Natural killer cell (primary cell): Measurements from ENCODE around the gene ZNF385D. TPM values are rescaled to one million over a fixed set of nuclear protein-coding genes. Genes with fewer than 3 reads are reported as not detected.

ENCODE experiments used
- ATAC-seq, 3 donors: fragments of 150-1000 bp in 2 of 3; fragments of 200-7000 bp in 1 of 3; cut with Tn5 transposase; 1 replicate in 1 of 3; 2 replicates in 2 of 3; pipeline ENCODE4 v1.10.0; 2021; ENCODE audit warnings: mild to moderate bottlenecking in 2 of 3, moderate library complexity in 2 of 3
- DNase-seq, 2 donors: peaks; one replicate each; pipeline versions ENCODE4 v3.0.0 to v3.0.0-alpha.2; 2013 to 2021; ENCODE audit warnings: mixed read lengths in 1 of 2
- H3K27ac ChIP-seq: one replicate; pipeline ENCODE4 v1.5.1; 2013; ENCODE audit warnings: mild to moderate bottlenecking, low read length
- H3K27me3 ChIP-seq: one replicate; pipeline ENCODE4 v1.6.1; 2013; ENCODE audit warnings: low read length; ENCODE audit not compliant: control insufficient read depth, insufficient read depth
- H3K36me3 ChIP-seq: one replicate; pipeline ENCODE4 v1.6.1; 2013; ENCODE audit warnings: low read length; ENCODE audit not compliant: control insufficient read depth, insufficient read depth
- H3K4me1 ChIP-seq: one replicate; pipeline ENCODE4 v1.6.1; 2013; ENCODE audit warnings: low read length; ENCODE audit not compliant: control insufficient read depth, insufficient read depth
- H3K4me3 ChIP-seq: one replicate; pipeline ENCODE4 v1.5.1; 2013; ENCODE audit warnings: low read length
- H3K9me3 ChIP-seq: one replicate; pipeline ENCODE4 v1.6.1; 2013; ENCODE audit warnings: low read length; ENCODE audit not compliant: control insufficient read depth, insufficient read depth
- H3K27ac Mint-ChIP-seq, 2 donors: one replicate each; pipeline ENCODE4 v1.8.0; 2022; ENCODE audit warnings: mild to moderate bottlenecking in 2 of 2, mixed read lengths in 2 of 2, moderate library complexity in 1 of 2
- H3K27me3 Mint-ChIP-seq, 2 donors: one replicate each; pipeline ENCODE4 v1.8.0; 2022; ENCODE audit warnings: low read depth in 2 of 2, mixed read lengths in 2 of 2
- H3K36me3 Mint-ChIP-seq: one replicate; pipeline ENCODE4 v1.8.0; 2022; ENCODE audit warnings: mixed read lengths
- H3K4me1 Mint-ChIP-seq, 2 donors: one replicate each; pipeline ENCODE4 v1.8.0; 2022; ENCODE audit warnings: mixed read lengths in 2 of 2
- H3K4me3 Mint-ChIP-seq: one replicate; pipeline ENCODE4 v1.8.0; 2022; ENCODE audit warnings: mild to moderate bottlenecking, moderate library complexity, mixed read lengths
- H3K9me3 Mint-ChIP-seq, 2 donors: one replicate each; pipeline ENCODE4 v1.8.0; 2022; ENCODE audit warnings: mixed read lengths in 2 of 2
- CTCF ChIP-seq: fragments of 200-600 bp; IDR thresholded peaks from one replicate; pipeline ENCODE4 v1.8.0; 2022; ENCODE audit warnings: antibody characterized with exemption
- WGBS: methylation state at CpG from one replicate; pipeline ENCODE4 v1.1.7; 2013; ENCODE audit warnings: missing lambda C conversion rate; ENCODE audit not compliant: insufficient coverage; 5-methylcytosine and 5-hydroxymethylcytosine counted together
- intact Hi-C: fragments of 100-400 bp; cut with micrococcal nuclease; formaldehyde crosslinking; loops from one replicate; pipeline ENCODE4 v1.14.2; 2022
- total RNA-seq, 4 donors: library from RNA; stranded (reverse); fragments of 120-200 nt in 1 of 4; gene quantifications; one replicate each; pipeline versions ENCODE4 v1.2.3 to v1.2.4, GENCODE V29; 2013 to 2022

ZNF385D gene
- total RNA-seq, 3 donors from 2014 or later (not counting 1 experiment from before 2014, with no cell fraction given): 0.02 to 0.31 (median 0.25) TPM

- TF ChIP-seq CTCF: no peak
- Histone ChIP-seq H3K4me1 (no peaks in the 10 kb centered on the region), H3K27me3 (no peaks in the 10 kb centered on the region), H3K4me3 (no peak overlapping the region), H3K36me3 (no peaks in the 10 kb centered on the region), H3K9me3 (peaks cover 4% of the 10 kb centered on the region), H3K27ac (no peak overlapping the region)
- DNase-seq (no peak), ATAC-seq (no peak)
- no peak overlapping the region for H3K27ac Mint-ChIP-seq
- 42% methylated on average over 2 of the region's 2 CpGs for WGBS
- H3K4me3 Mint-ChIP-seq: no peak overlapping the region
- intact Hi-C loops: no loop called here
- no peaks in the 10 kb centered on the region for H3K27me3 Mint-ChIP-seq
- no peaks in the 10 kb centered on the region for H3K36me3 Mint-ChIP-seq
- H3K9me3 Mint-ChIP-seq: peaks cover 13 to 24% of the 10 kb centered on the region in 2 donors
- no peaks in the 10 kb centered on the region for H3K4me1 Mint-ChIP-seq
These were observed 107.3 kb downstream of the ZNF385D start for GRCh38 chr3:21643752-21644151.

DNA sequence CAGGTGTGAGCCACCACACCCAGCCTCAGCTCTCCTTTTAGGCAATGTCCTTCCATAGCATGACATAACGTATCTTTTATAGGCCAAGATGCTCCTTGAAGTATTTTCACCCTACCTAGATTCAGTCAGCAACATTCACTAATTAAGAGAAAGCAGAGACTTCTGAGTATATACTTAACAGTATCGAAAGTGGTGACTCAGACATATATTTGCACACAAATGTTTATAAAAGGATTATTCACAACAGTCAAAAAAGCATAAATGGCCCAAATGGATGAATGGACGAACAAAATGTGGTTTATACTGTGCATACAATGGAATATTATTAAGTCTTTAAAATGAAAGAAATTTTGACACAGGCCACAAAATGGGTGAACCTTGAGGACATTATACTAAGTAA, 108.6 kb downstream of the ZNF385D start:
- ATAC-seq (no peak), DNase-seq (no peak)
- H3K4me1 ChIP-seq: no peaks in the 10 kb centered on the region
- no peak overlapping the region for H3K27ac Mint-ChIP-seq
- no peaks in the 10 kb centered on the region for H3K36me3 ChIP-seq
- 83% methylated on average over 2 of the region's 3 CpGs for WGBS
- no peak overlapping the region for H3K4me3 Mint-ChIP-seq
- no peaks in the 10 kb centered on the region for H3K4me1 Mint-ChIP-seq
- no peaks in the 10 kb centered on the region for H3K27me3 ChIP-seq
- intact Hi-C loops: no loop called here
- no peaks in the 10 kb centered on the region for H3K36me3 Mint-ChIP-seq
- H3K9me3 ChIP-seq: peaks cover 6% of the 10 kb centered on the region
- no peak for TF ChIP-seq CTCF
- no peaks in the 10 kb centered on the region for H3K27me3 Mint-ChIP-seq
- H3K27ac ChIP-seq: no peak overlapping the region
- no peak overlapping the region for H3K4me3 ChIP-seq
- H3K9me3 Mint-ChIP-seq: peaks cover 11 to 15% of the 10 kb centered on the region in 2 donors

- ATAC-seq: no peak
- H3K27me3 Mint-ChIP-seq: no peaks in the 10 kb centered on the region
- Histone ChIP-seq H3K4me1 (no peaks in the 10 kb centered on the region), H3K27ac (no peak overlapping the region), H3K36me3 (no peaks in the 10 kb centered on the region), H3K27me3 (no peaks in the 10 kb centered on the region), H3K9me3 (peaks cover 6% of the 10 kb centered on the region), H3K4me3 (no peak overlapping the region)
- no peaks in the 10 kb centered on the region for H3K36me3 Mint-ChIP-seq
- 81% methylated on average over 4 of the region's 4 CpGs for WGBS
- intact Hi-C loops: no loop called here
- DNase-seq: no peak
- no peak overlapping the region for H3K27ac Mint-ChIP-seq
- no peak overlapping the region for H3K4me3 Mint-ChIP-seq
- TF ChIP-seq CTCF: no peak
- peaks cover 8 to 12% of the 10 kb centered on the region in 2 donors for H3K9me3 Mint-ChIP-seq
- no peaks in the 10 kb centered on the region for H3K4me1 Mint-ChIP-seq
These were observed 109.1 kb downstream of the ZNF385D start for GRCh38 chr3:21641959-21642358.

DNA sequence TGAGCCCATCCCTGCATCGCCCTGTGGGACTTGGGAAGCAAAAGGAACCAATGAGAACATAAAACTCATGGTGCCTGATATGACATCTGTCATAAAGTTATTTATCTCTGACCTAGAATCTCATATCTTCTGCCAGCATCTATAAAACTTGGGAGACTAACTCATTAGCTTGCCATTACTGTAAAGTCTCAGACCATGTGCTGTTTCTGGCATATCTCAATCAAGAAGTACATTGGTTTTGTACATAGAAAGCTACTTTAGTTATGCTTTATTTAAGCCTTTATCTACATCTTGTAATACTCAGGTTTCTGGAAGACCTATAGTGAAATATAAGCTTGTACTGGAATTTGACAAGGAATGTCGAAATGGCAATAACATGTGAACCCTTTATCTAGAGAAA, 112.5 kb downstream of the ZNF385D start:
- Histone ChIP-seq H3K9me3 (peaks cover 6% of the 10 kb centered on the region), H3K4me3 (no peak overlapping the region), H3K36me3 (no peaks in the 10 kb centered on the region), H3K4me1 (no peaks in the 10 kb centered on the region), H3K27me3 (no peaks in the 10 kb centered on the region), H3K27ac (no peak overlapping the region)
- Mint-ChIP-seq H3K36me3 (no peaks in the 10 kb centered on the region), H3K9me3 (peaks cover 12 to 21% of the 10 kb centered on the region in 2 donors), H3K27me3 (no peaks in the 10 kb centered on the region), H3K27ac (no peak overlapping the region), H3K4me3 (no peak overlapping the region), H3K4me1 (no peaks in the 10 kb centered on the region)
- 53% methylated on average over 1 of the region's 2 CpGs for WGBS
- DNase-seq (no peak), ATAC-seq (no peak)
- no peak for TF ChIP-seq CTCF
- intact Hi-C loops: no loop called here
